HG03064 (cell line): ENCODE results near the gene RC3H1.
"Not testable (repeated sequence)": the region's sequence is repeated elsewhere in the genome, so short reads cannot be mapped to it uniquely, and the experiment has no call there.

Experiments used
- ATAC-seq: cut with Tn5 transposase; IDR thresholded peaks from one replicate; pipeline ENCODE4 v1.9.1; 2021; ENCODE audit warnings: low read depth; ENCODE audit not compliant: unreplicated experiment

Gene RC3H1

GRCh38 chr1:174022080-174022975 lies at the start of gene RC3H1:
Gene RC3H1, minus strand, starts transcription at chr1:174022357. Its CDS starts 29,372 bp downstream, at chr1:173992985.
- peak; percentile 83 for ATAC-seq

- no peak for ATAC-seq
Observed at GRCh38 chr1:174070614-174071013, 48.5 kb upstream of the RC3H1 start.

GRCh38 chr1:174068000-174068399 lies 45.8 kb upstream of the RC3H1 start:
- no peak for ATAC-seq

- ATAC-seq: no peak
Observed at GRCh38 chr1:174060090-174060489, 37.9 kb upstream of the RC3H1 start.

- no peak for ATAC-seq
Observed at GRCh38 chr1:174058624-174059023, 36.5 kb upstream of the RC3H1 start.

GRCh38 chr1:174056609-174057008 lies 34.5 kb upstream of the RC3H1 start:
- ATAC-seq: not testable (repeated sequence)

GRCh38 chr1:174055797-174056196 lies 33.6 kb upstream of the RC3H1 start:
- not testable (repeated sequence) for ATAC-seq

GRCh38 chr1:174053826-174054225 lies 31.7 kb upstream of the RC3H1 start:
- no peak for ATAC-seq

- no peak for ATAC-seq
Observed at GRCh38 chr1:174052621-174053020, 30.5 kb upstream of the RC3H1 start.

- ATAC-seq: no peak
Observed at GRCh38 chr1:174051956-174052355, 29.8 kb upstream of the RC3H1 start.

GRCh38 chr1:174049514-174049913 lies 27.4 kb upstream of the RC3H1 start:
- ATAC-seq: no peak

GRCh38 chr1:174044418-174045222 lies 22.5 kb upstream of the RC3H1 start:
- no peak for ATAC-seq

GRCh38 chr1:174042509-174042908 lies 20.4 kb upstream of the RC3H1 start:
- not testable (repeated sequence) for ATAC-seq

- ATAC-seq: no peak
Observed at GRCh38 chr1:174041369-174041768, 19.2 kb upstream of the RC3H1 start.

GRCh38 chr1:174040387-174040786 lies 18.2 kb upstream of the RC3H1 start:
- no peak for ATAC-seq

GRCh38 chr1:174039027-174039426 lies 16.9 kb upstream of the RC3H1 start:
- ATAC-seq: no peak

GRCh38 chr1:174036798-174037197 lies 14.6 kb upstream of the RC3H1 start:
- no peak for ATAC-seq

- ATAC-seq: no peak
Observed at GRCh38 chr1:174036204-174036603, 14.0 kb upstream of the RC3H1 start.

- ATAC-seq: no peak
Observed at GRCh38 chr1:174032671-174033222, 10.6 kb upstream of the RC3H1 start.

GRCh38 chr1:174031099-174031498 lies 8.9 kb upstream of the RC3H1 start:
- ATAC-seq: no peak

GRCh38 chr1:174028495-174028894 lies 6.3 kb upstream of the RC3H1 start:
- ATAC-seq: no peak
